IPS-18a (cell line): ENCODE results near the gene RFFL.
"Not testable (repeated sequence)": the region's sequence is repeated elsewhere in the genome, so short reads cannot be mapped to it uniquely, and the experiment has no call there.

Experiments used
- H3K27ac ChIP-seq: one replicate; pipeline ENCODE4 v1.5.1; 2013; ENCODE audit warnings: low read length
- H3K27me3 ChIP-seq: one replicate; pipeline ENCODE4 v1.6.1; 2013; ENCODE audit warnings: mild to moderate bottlenecking, low read length; ENCODE audit not compliant: control insufficient read depth, insufficient read depth
- H3K36me3 ChIP-seq: one replicate; pipeline ENCODE4 v1.6.1; 2013; ENCODE audit warnings: low read depth, low read length; ENCODE audit not compliant: control insufficient read depth
- H3K4me1 ChIP-seq: one replicate; pipeline ENCODE4 v1.6.1; 2013; ENCODE audit warnings: low read depth, low read length; ENCODE audit not compliant: control insufficient read depth
- H3K4me3 ChIP-seq: one replicate; pipeline ENCODE4 v1.5.1; 2013; ENCODE audit warnings: low read length
- H3K9ac ChIP-seq: one replicate; pipeline ENCODE4 v1.6.1; 2013; ENCODE audit warnings: mild to moderate bottlenecking, low read length, moderate library complexity
- H3K9me3 ChIP-seq: one replicate; pipeline ENCODE4 v1.6.1; 2013; ENCODE audit warnings: low read depth, low read length; ENCODE audit not compliant: control insufficient read depth

The RFFL gene

DNA sequence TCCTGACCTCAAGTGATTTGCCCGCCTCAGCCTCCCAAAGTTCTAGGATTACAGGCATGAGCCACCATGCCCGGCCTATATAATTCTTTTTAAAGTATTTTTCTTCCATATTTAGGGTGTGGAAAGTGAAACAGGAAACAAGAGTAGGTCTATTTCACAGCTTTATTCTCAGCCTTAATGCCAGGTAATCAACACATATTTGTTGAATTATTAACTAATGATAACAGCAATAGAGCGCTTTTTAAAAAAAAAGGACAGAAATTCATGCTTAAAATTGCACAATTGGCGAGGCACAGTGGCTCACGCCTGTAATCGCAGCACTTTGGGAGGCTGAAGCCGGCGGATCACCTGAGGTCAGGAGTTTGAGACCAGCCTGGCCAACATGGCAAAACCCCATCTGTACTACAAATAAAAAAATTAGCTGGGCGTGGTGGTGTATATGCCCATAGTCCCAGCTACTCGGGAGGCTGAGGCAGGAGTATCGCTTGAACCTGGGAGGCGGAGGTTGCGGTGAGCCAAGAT, 18.0 kb downstream of the RFFL start:
- not testable (repeated sequence) for H3K27ac ChIP-seq, H3K9me3 ChIP-seq, H3K4me1 ChIP-seq, H3K36me3 ChIP-seq, H3K27me3 ChIP-seq, H3K4me3 ChIP-seq, H3K9ac ChIP-seq

DNA sequence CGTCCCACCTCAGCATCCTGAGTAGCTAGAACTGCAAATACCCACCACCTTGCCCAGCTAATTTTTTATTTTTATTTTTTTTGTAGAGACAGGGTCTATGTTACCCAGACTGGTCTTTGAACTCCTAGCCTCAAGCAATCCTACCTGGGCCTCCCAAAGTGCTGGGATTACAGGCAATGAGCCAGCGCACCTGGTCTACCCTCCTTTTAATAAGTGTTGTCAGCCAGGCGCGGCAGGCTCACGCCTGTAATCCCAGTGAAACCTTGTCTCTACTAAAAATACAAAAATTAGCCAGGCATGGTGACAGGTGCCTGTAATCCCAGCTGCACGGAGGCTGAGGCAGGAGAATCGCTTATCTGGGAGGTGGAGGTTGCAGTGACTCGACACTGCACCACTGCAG, 19.3 kb downstream of the RFFL start:
- Histone ChIP-seq H3K36me3 (no peaks in the 10 kb centered on the region), H3K27ac (no peak overlapping the region)

DNA sequence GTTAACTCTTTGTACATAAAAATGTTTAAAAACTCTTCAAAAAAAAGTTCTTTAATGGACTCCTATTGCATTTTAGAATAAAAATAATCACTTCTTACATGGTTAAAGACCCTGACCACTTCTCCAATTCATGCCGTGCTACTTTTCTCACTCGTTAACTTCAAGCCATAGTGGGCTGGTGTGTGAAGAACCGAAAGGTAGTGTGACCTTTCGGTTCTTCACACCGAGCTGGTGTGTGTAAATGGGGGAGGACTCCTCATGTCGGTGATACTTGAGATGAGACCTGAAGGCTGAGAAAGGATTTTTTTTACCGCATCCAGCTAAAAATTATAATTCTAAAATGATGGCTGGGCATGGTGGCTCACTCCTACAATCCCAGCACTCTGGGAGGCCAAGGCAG, 22.1 kb downstream of the RFFL start:
- Histone ChIP-seq H3K9me3 (no peaks in the 10 kb centered on the region), H3K9ac (no peak overlapping the region), H3K4me1 (no peaks in the 10 kb centered on the region), H3K27ac (no peak overlapping the region), H3K27me3 (no peaks in the 10 kb centered on the region), H3K36me3 (no peaks in the 10 kb centered on the region), H3K4me3 (no peak overlapping the region)

More for the DNA sequence above, 19.3 kb downstream of the RFFL start:
- H3K27me3 ChIP-seq: no peaks in the 10 kb centered on the region
- no peak overlapping the region for H3K9ac ChIP-seq
- no peaks in the 10 kb centered on the region for H3K4me1 ChIP-seq
- no peaks in the 10 kb centered on the region for H3K9me3 ChIP-seq
- no peak overlapping the region for H3K4me3 ChIP-seq

DNA sequence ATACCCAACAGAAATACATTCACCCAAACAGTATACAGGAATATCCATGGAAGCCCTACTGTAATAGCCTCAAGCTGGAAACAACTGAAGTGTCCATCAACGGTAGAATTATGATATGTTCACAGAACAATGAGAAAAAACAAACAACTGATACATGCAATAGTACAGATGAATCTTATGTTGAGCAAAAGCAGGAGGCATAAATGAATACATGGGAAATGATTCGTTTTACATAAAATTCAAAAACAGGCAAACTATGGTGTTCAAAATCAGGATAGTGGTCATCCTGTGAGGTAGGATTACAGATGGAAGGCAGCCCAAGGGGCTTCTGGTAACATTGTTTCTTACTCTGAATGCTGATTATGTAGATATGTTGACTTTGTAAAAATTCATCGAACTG, 25.1 kb downstream of the RFFL start:
- Histone ChIP-seq H3K36me3 (no peaks in the 10 kb centered on the region), H3K27me3 (no peaks in the 10 kb centered on the region), H3K27ac (no peak overlapping the region), H3K4me3 (no peak overlapping the region), H3K9ac (no peak overlapping the region), H3K9me3 (no peaks in the 10 kb centered on the region), H3K4me1 (no peaks in the 10 kb centered on the region)

DNA sequence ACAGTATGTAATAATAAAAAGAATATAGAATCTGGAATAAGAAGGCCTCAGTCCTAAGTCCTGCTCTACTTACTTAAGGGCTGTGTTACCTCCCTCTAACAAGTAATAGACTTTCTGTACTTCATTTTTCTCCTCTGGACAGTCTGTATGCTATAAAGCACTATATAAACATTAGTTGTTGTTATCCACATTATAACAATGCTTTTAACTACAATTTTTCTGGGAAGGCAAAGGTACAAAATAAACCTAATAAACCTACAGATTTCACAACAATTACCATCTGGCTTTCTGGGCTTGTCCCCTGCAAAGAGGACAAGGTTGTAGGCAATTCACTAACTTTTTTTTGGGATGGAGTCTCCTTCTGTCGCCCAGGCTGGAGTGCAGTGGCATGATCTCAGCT, 32.7 kb downstream of the RFFL start:
- Histone ChIP-seq H3K36me3 (no peaks in the 10 kb centered on the region), H3K9me3 (no peaks in the 10 kb centered on the region), H3K27me3 (no peaks in the 10 kb centered on the region), H3K4me3 (no peak overlapping the region), H3K27ac (no peak overlapping the region), H3K9ac (no peak overlapping the region), H3K4me1 (no peaks in the 10 kb centered on the region)

DNA sequence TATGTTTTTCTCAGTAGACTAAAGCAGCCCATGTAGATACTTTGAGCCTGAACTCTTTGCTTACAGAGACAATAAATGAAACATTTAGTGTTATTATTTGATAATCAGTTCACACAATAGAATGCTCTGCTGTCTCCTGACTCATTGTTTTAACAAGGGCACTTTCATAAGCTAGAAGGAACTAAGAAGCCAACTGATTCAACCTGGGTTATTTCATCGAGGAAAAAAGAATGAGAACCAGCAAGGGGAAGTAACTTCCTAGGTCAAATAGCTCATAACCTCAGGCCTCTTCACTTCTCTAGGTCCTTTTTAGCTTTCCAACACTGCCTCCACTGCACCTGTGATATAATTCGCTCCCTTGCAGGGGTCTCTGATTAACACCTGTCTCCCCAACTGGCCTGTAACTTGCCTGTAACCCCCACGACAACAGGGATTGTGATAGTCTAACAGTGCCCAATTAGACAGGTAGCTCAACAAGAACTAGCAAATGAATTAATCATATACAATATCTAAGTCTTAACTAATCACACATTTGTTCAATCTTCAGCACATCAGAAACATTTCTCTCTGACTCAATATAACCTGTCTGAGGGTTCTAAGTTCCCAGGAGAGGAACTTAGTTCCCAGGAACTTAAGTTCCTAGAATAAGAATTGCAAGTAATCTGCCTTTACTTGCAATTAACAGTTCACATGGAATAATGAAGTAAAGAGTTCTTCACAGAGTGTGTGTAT, 34.8 kb downstream of the RFFL start:
- no peak overlapping the region for H3K27ac ChIP-seq
- H3K4me3 ChIP-seq: no peak overlapping the region
- H3K9ac ChIP-seq: no peak overlapping the region
- no peaks in the 10 kb centered on the region for H3K4me1 ChIP-seq
- H3K9me3 ChIP-seq: no peaks in the 10 kb centered on the region
- no peaks in the 10 kb centered on the region for H3K36me3 ChIP-seq
- H3K27me3 ChIP-seq: no peaks in the 10 kb centered on the region

DNA sequence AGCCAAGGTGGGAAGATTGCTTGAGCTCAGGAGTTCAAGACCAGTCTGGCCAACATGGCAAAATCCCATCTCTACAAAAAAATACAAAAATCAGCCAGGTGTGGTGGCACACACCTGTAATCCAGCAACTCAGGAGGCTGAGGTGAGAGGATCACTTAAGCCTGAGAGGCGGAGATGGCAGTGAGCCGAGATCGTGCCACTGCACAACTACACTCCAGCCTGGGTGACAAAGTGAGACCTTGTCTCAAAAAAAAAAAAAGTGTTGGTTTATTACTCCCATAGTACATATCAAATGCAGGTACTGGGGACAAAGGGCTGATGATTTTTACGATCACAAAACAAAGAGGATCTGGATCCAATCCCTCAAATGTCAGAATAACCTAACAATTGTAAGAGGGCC, 35.4 kb downstream of the RFFL start:
- not testable (repeated sequence) for H3K27ac ChIP-seq, H3K9ac ChIP-seq, H3K9me3 ChIP-seq, H3K4me3 ChIP-seq, H3K36me3 ChIP-seq, H3K4me1 ChIP-seq, H3K27me3 ChIP-seq

DNA sequence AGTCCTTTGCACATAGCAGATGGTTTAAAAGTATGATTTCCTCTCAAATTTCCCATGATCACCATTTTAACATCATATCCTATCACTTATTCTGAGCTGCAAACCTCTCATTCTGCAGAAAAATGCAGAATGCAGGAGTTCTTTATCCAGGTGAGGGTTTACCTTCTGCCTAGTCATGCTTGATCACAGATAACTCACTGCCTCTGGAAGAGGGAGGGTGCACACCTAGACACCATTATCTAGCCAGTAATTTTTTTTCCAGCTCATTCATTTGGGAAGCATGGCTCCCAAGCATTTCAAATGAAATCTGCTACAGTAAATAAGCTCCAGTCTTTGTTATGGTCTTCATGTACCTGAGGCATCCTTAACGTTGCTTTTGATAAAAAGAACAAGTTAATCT, 38.0 kb downstream of the RFFL start:
- no peak overlapping the region for H3K27ac ChIP-seq
- H3K9ac ChIP-seq: no peak overlapping the region

DNA sequence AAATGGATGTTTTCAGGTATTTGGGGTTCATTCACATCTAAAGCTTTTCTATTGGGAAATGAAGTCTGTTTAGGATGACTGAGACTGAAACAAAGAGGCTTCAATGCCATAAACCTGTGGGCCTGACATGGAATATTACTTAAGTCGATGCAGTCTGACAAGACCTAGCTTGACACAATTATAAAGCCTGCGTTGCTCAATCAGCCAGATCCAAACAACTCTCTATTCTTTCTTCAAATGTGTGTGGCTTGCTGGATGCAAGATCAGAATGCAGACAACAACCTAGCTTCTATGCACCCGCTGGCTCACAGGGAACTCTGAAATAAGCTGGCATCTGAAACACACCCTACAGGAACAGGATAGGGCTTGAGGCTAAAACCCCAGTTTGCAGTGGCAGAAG, 40.0 kb downstream of the RFFL start:
- no peaks in the 10 kb centered on the region for H3K36me3 ChIP-seq
- H3K4me3 ChIP-seq: no peak overlapping the region
- H3K9ac ChIP-seq: no peak overlapping the region
- H3K27me3 ChIP-seq: no peaks in the 10 kb centered on the region
- no peaks in the 10 kb centered on the region for H3K9me3 ChIP-seq
- no peak overlapping the region for H3K27ac ChIP-seq
- no peaks in the 10 kb centered on the region for H3K4me1 ChIP-seq

More for the DNA sequence above, 38.0 kb downstream of the RFFL start:
- no peaks in the 10 kb centered on the region for H3K9me3 ChIP-seq
- H3K4me3 ChIP-seq: no peak overlapping the region
- H3K36me3 ChIP-seq: no peaks in the 10 kb centered on the region
- no peaks in the 10 kb centered on the region for H3K27me3 ChIP-seq
- H3K4me1 ChIP-seq: no peaks in the 10 kb centered on the region

DNA sequence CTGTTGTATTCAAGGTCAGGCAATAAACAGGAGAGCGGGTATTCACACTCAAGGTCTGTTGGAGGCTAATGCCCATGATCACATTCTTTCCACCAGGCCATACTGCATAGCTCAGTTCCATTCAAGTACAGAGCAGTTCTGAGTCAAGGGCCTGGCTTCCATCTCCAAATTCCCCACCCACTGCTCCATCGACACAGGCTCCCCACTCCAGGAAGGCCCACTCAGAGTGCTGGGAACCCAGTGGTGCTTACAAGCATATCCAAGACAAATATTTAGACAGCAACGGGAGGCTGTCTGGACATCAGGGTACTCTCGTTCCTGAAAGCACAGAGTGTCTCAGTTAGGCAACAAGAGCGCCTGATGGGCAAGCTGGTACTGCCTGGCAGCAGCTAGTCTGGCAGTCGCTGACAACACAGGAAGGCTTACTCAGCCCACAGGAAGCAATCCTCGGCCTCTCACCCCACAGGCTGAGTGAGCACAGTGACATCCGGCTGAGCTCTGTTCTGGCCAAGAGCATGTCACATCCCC, 40.9 kb downstream of the RFFL start:
- H3K36me3 ChIP-seq: no peaks in the 10 kb centered on the region
- H3K9ac ChIP-seq: no peak overlapping the region
- no peak overlapping the region for H3K27ac ChIP-seq
- H3K9me3 ChIP-seq: no peaks in the 10 kb centered on the region
- H3K27me3 ChIP-seq: no peaks in the 10 kb centered on the region
- H3K4me3 ChIP-seq: no peak overlapping the region
- no peaks in the 10 kb centered on the region for H3K4me1 ChIP-seq

DNA sequence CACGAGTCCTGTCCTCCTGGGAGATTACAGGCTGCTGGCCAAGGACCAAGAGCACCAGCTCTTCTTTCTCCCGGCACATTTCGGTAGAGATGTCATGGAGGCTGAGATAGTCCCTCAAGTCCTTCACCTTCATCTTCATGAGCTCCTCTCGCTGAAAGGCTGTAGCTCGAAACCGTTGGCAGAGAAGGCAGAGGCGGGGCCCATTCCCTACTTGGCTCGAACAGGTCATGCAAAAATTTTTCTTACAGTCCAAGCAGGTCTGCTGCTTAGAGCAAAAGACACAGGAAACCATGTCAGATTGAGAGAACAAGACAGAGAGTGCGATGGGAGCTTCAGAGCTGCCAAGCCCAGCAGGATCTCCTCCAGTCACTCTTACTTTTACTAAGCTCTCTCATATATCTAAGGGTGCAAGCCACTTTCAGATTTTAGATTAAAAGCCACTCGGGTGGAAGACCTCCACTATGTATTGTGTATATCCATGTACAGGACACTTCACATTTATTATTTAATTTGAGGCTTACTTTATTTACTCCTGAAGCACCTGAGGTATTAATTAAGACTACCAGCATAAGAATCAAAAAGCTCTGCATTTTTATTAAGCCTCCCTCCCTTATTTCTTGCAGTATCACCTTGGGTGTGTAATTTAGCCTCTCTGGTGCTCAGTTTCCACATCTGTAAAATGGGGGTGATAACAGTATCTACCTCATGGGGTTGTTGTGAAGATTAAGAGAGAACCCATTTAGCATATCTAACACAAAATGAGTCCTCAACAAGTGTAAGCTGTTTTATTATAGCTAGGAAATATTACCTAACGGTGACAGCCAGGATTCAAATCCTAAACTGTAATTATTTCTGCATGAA, 41.8 kb downstream of the RFFL start:
- Histone ChIP-seq H3K27me3 (no peaks in the 10 kb centered on the region), H3K4me3 (no peak overlapping the region), H3K27ac (no peak overlapping the region), H3K9me3 (no peaks in the 10 kb centered on the region), H3K36me3 (no peaks in the 10 kb centered on the region), H3K9ac (no peak overlapping the region), H3K4me1 (no peaks in the 10 kb centered on the region)
